ENCODE results near the gene RECQL5.
"Not testable (repeated sequence)": the region's sequence is repeated elsewhere in the genome, so short reads cannot be mapped to it uniquely, and the experiment has no call there.

The RECQL5 gene

GRCh38 chr17:75647921-75648320 lies 19.0 kb downstream of the RECQL5 start:
- DNase-seq (ENCODE audit: low read depth): no peak

- DNase-seq (ENCODE audit: low read depth): no peak
Measured at GRCh38 chr17:75647061-75647460, 19.9 kb downstream of the RECQL5 start.

- DNase-seq (ENCODE audit: low read depth): no peak
Measured at GRCh38 chr17:75646638-75646992, 20.3 kb downstream of the RECQL5 start.

- no peak for DNase-seq (ENCODE audit: low read depth)
Measured at GRCh38 chr17:75645889-75646637, 20.9 kb downstream of the RECQL5 start.

- DNase-seq (ENCODE audit: low read depth): peak; percentile 43
Measured at GRCh38 chr17:75645501-75645888, 21.5 kb downstream of the RECQL5 start.

- DNase-seq (ENCODE audit: low read depth): no peak
Measured at GRCh38 chr17:75643643-75644017, 23.3 kb downstream of the RECQL5 start.

- no peak for DNase-seq (ENCODE audit: low read depth)
Measured at GRCh38 chr17:75642784-75643642, 23.9 kb downstream of the RECQL5 start.

GRCh38 chr17:75642182-75642783 lies 24.7 kb downstream of the RECQL5 start:
- DNase-seq (ENCODE audit: low read depth): no peak

GRCh38 chr17:75641343-75641742 lies 25.6 kb downstream of the RECQL5 start:
- DNase-seq (ENCODE audit: low read depth): no peak

GRCh38 chr17:75640556-75641119 lies 26.3 kb downstream of the RECQL5 start:
- no peak for DNase-seq (ENCODE audit: low read depth)

- no peak for DNase-seq (ENCODE audit: low read depth)
Measured at GRCh38 chr17:75639771-75640555, 27.0 kb downstream of the RECQL5 start.

- DNase-seq (ENCODE audit: low read depth): no peak
Measured at GRCh38 chr17:75639327-75639726, 27.6 kb downstream of the RECQL5 start.

GRCh38 chr17:75638893-75639292 lies 28.1 kb downstream of the RECQL5 start:
- no peak for DNase-seq (ENCODE audit: low read depth)

- not testable (repeated sequence) for DNase-seq (ENCODE audit: low read depth)
Measured at GRCh38 chr17:75638039-75638438, 28.9 kb downstream of the RECQL5 start.

- DNase-seq (ENCODE audit: low read depth): no peak
Measured at GRCh38 chr17:75637551-75637950, 29.4 kb downstream of the RECQL5 start.

GRCh38 chr17:75637143-75637538 lies 29.8 kb downstream of the RECQL5 start:
- DNase-seq (ENCODE audit: low read depth): no peak

- DNase-seq (ENCODE audit: low read depth): no peak
Measured at GRCh38 chr17:75636381-75637142, 30.4 kb downstream of the RECQL5 start.

GRCh38 chr17:75635610-75636202 lies 31.2 kb downstream of the RECQL5 start:
- DNase-seq (ENCODE audit: low read depth): no peak

GRCh38 chr17:75634754-75635609 lies 32.0 kb downstream of the RECQL5 start:
- DNase-seq (ENCODE audit: low read depth): no peak

- DNase-seq (ENCODE audit: low read depth): no peak
Measured at GRCh38 chr17:75634376-75634740, 32.6 kb downstream of the RECQL5 start.
